NCI-H774 (cell line): ENCODE data around the gene ZNF543.
"Not testable (repeated sequence)": the region's sequence is repeated elsewhere in the genome, so short reads cannot be mapped to it uniquely, and the experiment has no call there.

Experiments used
- DNase-seq: peaks from one replicate; lab custom pipeline; 2025; lab: John Stamatoyannopoulos, UW

ZNF543 gene

GRCh38 chr19:57320180-57321084 is at the start of gene ZNF543:
TSS of gene ZNF543 (plus strand) at chr19:57320472. CDS start at chr19:57320854, 382 bp downstream.
- peak; percentile 96 for DNase-seq

DNA sequence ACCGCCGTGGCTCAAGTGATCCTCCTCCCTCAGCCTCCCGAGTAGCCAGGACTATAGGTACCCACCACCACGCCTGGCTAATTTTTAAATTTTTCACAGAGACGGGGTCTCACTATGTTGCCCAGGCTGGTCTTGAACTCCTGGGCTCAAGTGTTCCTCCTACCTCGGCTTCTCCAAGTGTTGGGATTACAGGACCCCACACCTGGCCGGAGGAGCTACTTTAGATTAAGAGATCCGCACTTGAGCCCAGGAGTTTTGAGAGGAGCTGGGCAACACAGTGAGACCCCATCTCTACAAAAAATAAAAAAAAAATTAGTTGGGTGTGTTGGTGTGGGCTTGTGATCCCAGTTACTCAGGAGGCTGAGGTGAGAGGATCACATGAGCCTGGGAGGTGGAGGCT is 49.0 kb upstream of the ZNF543 start:
- no peak for DNase-seq

DNA sequence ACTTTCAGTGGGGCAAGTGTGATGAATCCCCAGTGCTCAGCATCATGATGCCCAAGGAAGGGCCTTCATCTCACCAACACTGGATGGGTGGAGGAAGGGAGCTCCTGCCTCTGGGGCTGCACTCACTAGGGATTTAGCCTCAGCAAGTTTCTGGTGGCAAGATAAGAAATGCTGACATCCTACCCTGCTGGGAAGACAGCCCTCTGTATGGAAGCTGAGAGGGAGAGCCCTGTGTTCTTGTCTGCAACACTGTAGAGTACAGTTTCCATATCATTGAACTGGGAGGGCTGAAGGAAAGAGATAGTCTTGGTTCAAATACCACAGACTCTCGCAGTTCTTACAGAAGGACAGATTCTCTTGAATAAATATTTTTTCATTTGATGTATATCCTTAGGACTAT is 47.3 kb upstream of the ZNF543 start:
- DNase-seq = no peak

DNA sequence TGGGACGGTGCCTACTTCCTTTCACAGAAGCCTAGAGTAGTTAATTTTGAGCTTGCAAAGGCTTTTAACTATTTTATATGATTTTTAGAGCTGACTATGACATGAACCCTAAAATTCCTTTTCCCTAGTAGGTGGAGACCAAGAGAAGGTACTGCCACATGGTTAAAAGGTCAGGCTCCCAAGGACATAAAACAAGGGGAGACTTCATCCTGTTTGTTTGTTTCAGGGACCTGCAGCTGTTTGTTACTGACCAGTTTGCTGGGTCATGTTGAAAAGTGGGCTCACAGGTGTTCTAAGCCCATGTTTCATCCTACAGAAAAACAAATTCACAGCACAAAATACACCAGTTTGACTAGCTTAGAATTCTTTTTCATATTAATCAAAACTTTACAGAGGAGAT is 43.8 kb upstream of the ZNF543 start:
- no peak for DNase-seq

- DNase-seq = not testable (repeated sequence)
Observed at GRCh38 chr19:57278481-57278880, 41.8 kb upstream of the ZNF543 start.

DNA sequence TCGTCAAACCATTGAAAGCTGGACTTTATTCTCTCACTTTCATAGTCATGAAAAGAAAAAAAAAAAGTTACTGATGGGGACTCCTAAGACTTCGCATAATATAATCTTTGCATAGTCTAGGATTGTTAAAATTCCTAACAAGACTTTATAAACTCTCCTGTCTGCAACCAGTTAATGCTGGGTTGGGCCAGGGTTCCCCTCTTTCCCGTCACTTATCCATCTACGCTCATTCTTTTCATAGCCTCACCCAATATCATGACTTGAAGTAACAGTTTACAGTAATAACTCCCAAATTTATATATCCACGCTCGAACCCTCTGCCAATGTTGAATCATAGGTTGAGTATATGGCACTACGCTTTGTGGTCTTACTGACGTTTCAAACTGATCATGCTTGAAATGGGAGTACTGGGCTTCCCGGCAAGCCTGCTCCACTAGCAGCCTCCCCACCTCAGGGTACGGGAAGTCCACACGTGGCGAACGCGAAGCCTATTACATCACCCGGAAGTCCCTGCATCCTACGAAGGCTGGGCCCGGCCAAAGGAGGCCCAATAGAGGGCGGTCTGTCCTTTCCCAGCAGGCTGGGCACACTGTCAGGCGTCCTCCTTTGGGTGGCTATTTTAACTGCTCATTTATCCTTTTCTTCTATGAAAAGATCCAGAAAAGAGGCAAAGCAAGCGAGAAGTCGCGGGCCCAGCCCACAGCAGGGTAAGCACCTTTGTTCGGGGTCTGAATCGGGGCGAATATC is 40.7 kb upstream of the ZNF543 start:
- peak; percentile 90 for DNase-seq

- DNase-seq = peak; percentile 94
Observed at GRCh38 chr19:57280165-57280961, 39.9 kb upstream of the ZNF543 start, which contains the start of gene ZNF460. TSS of gene ZNF460 (plus strand) at chr19:57280485. CDS start at chr19:57280807, 322 bp downstream.

- no peak for DNase-seq
Observed at GRCh38 chr19:57280962-57281400, 39.3 kb upstream of the ZNF543 start.

- no peak for DNase-seq
Observed at GRCh38 chr19:57282011-57282643, 38.1 kb upstream of the ZNF543 start.

DNA sequence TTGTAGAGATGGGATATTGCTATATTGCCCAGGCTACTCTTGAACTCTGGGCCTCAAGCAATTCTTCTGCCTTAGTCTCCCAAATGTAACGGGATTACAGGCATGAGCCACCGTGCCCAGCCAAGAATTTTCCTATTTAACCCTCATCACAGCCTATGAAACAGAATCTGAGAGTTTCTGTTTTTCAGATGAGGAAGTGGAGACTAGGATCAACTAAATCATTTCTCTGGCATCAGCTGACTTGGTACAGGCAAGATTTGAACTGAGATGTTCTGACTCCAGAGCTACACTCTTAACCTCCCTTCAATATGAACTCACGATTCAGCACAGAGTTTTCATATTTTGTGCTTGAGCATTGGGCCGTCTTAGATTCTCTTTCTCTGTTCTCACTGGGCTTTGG is 31.9 kb upstream of the ZNF543 start:
- DNase-seq = no peak

DNA sequence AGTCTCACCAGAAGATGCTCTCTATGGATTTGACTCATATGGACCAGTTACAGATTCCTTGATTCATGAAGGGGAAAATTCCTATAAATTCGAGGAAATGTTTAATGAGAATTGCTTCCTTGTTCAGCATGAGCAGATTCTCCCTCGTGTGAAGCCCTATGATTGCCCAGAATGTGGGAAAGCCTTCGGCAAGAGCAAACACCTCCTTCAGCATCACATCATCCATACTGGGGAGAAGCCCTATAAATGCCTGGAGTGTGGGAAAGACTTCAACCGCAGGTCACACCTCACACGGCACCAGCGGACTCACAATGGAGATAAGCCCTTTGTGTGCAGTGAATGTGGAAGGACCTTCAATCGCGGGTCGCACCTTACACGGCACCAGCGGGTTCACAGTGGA is 29.3 kb upstream of the ZNF543 start:
- DNase-seq = no peak

DNA sequence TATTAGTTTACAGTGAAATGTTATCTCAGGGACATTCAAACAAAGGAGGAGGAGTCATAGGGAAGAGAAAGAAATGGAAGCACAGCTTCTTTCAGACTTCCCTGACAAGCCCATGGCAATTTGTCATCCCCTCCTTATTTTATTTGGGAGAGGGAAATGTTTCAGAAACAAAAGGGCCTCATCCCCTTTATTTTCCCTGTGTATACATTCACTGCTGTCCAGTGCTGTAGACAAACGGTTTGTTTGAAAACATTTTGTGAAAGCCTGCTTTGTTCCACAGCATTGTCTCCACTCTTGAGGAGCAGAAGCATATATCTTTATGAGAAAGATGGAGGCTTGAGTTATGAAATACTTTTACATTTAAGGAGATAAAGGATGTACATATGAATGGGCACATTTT is 27.7 kb upstream of the ZNF543 start:
- no peak for DNase-seq

DNA sequence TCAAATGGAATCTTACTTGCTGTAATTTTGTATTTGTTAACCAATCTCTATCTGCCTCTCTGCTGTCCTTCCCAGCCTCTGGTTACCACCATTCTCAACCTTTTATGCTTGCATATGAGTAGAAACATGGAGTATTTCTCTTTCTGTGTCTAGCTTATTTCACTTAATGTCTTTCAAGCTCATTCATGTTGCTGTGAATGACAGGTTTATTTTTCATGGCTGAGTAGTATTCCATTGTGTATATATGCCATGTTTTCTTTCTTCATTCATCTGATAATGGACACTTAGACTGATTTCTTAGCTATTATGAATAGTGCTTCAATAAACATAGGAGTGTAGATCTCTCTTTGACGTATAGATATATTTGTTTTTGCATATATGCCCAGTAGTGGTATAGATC is 26.6 kb upstream of the ZNF543 start:
- no peak for DNase-seq

GRCh38 chr19:57302020-57302465 is 18.2 kb upstream of the ZNF543 start:
- no peak for DNase-seq

DNA sequence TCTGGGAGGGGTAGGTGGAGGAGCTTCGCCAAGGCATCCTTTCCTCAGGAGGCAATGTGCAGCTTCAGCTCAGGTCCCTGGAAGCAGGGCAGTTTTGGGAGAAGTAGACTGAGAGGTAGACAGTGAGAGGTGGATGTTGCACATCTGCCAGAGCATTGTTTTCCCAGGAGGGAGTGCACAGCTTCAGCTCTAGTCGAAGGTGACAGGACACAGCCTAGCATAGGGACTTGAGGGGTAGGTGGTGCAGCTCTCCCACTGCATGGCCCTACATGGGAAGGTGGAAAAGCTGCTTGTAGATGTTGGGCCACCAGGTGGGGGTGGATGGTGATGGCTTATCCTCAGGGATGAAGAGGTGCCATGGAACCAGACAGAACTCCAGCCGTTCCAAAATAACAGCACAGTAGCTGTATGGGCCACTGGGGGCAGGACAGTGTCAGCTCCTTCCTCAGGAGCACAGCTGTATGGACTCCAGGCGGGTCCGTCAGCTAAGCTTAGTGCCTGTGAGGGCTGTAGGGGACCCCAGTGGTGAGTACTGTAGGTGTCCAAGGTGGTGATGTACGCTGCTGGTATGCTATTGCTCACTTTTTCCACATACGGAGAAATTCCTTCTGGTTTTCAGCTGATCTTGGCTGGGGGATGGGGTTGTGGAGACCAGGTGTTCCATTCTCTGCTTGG is 17.4 kb upstream of the ZNF543 start:
- no peak for DNase-seq

DNA sequence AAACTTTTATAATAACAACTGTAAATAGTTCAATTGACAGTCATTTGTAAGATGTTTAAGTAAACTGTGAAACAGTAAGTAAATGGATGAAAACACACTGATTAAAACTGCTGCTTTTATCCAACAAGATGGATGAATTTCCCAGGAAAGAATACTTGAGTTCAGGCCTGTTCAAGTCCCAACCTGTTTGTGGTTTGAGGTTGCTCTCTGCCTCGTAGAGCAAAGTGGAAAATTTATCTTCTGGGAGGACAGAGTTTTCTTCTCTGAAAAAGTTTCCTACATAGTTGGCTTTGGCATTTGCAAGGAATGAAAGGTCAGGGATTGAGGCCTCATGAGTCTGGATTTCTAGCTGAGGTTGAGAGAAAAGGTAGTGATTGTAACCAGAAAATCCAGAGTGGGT is 15.2 kb upstream of the ZNF543 start:
- no peak for DNase-seq

GRCh38 chr19:57308514-57308913 is 11.8 kb upstream of the ZNF543 start:
- no peak for DNase-seq

GRCh38 chr19:57310792-57311191 is 9.5 kb upstream of the ZNF543 start:
- no peak for DNase-seq

- DNase-seq = peak; percentile 96
Observed at GRCh38 chr19:57314146-57314545, 6.1 kb upstream of the ZNF543 start.

DNA sequence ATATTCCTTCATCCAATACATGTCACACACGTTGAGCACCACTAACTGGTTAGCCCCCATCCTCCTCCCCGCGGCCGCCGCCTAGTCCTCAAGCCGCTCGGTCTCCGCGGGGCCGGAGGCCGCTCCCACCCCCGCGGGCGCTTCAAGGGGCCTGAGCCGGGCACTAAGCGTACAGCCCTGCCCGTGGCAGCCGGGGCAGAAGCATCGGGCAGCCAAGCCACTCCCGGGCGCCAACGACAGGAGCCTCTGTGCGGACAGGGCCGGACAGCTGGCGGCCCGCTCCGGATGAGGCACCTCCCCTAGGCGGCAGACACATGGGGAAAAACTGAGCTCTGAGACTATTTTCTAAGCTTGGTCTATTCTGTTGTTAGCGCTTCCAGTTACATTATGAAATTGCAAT is 2.8 kb upstream of the ZNF543 start:
- DNase-seq = no peak

DNA sequence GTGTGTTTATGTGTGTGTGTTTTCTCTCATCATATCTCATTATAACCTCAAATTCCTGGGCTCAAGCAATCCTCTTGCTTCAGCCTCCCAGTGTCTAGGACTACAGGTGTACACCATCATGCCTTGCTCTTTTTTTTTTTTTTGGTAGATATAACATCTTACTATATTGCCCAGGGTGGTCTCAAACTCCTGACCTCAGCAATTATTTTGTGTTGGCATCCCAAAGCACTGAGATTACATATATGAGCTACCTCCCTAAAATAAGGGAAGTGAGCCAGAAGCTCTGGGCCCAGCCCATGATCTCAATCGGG is 448 bp upstream of the ZNF543 start:
- DNase-seq = no peak
